Stromal cell of bone marrow (primary cell): Measurements from ENCODE around the gene FNDC7.
"Not testable (repeated sequence)": the region's sequence is repeated elsewhere in the genome, so short reads cannot be mapped to it uniquely, and the experiment has no call there.

ENCODE experiments used
- DNase-seq: peaks from one replicate; pipeline ENCODE4 v3.0.0-alpha.2; 2012; ENCODE audit warnings: low read depth

Gene FNDC7

GRCh38 chr1:108712606-108713150, at the start of gene FNDC7:
FNDC7 (plus strand) TSS chr1:108712908; CDS start chr1:108712934, 26 bp downstream.
- no peak for DNase-seq

- DNase-seq: no peak
Measured at GRCh38 chr1:108663074-108663473, 49.6 kb upstream of the FNDC7 start.

- no peak for DNase-seq
Measured at GRCh38 chr1:108664481-108664880, 48.2 kb upstream of the FNDC7 start.

- DNase-seq: peak; percentile 13
Measured at GRCh38 chr1:108665067-108665466, 47.6 kb upstream of the FNDC7 start.

GRCh38 chr1:108665771-108666170, 46.9 kb upstream of the FNDC7 start:
- DNase-seq: no peak

- not testable (repeated sequence) for DNase-seq
Measured at GRCh38 chr1:108667422-108667821, 45.3 kb upstream of the FNDC7 start.

GRCh38 chr1:108668777-108669176, 43.9 kb upstream of the FNDC7 start:
- no peak for DNase-seq

- DNase-seq: no peak
Measured at GRCh38 chr1:108669679-108670078, 43.0 kb upstream of the FNDC7 start.

GRCh38 chr1:108670131-108670773, 42.5 kb upstream of the FNDC7 start:
- DNase-seq: no peak

- no peak for DNase-seq
Measured at GRCh38 chr1:108671143-108671542, 41.6 kb upstream of the FNDC7 start.

GRCh38 chr1:108678706-108679105, 34.0 kb upstream of the FNDC7 start:
- DNase-seq: no peak

- DNase-seq: no peak
Measured at GRCh38 chr1:108679586-108680213, 33.0 kb upstream of the FNDC7 start.

- not testable (repeated sequence) for DNase-seq
Measured at GRCh38 chr1:108681701-108682100, 31.0 kb upstream of the FNDC7 start.

GRCh38 chr1:108685529-108685928, 27.2 kb upstream of the FNDC7 start:
- no peak for DNase-seq

- DNase-seq: no peak
Measured at GRCh38 chr1:108686614-108687313, 25.9 kb upstream of the FNDC7 start.

- no peak for DNase-seq
Measured at GRCh38 chr1:108691128-108691941, 21.4 kb upstream of the FNDC7 start.

GRCh38 chr1:108691942-108692723, 20.6 kb upstream of the FNDC7 start, which contains the start of gene PRPF38B:
PRPF38B (plus strand) TSS chr1:108692310; CDS start chr1:108692592, 282 bp downstream.
- peak; percentile 86 for DNase-seq

GRCh38 chr1:108692724-108693655, 19.7 kb upstream of the FNDC7 start:
- DNase-seq: peak; percentile 56

GRCh38 chr1:108695535-108695934, 17.2 kb upstream of the FNDC7 start:
- DNase-seq: no peak
